ENCODE data around the gene GRPEL2. TPM values are rescaled to one million over a fixed set of nuclear protein-coding genes. Genes with fewer than 3 reads are reported as not detected.

The GRPEL2 gene
- total RNA-seq, 1 experiment from 2014 or later: 86.6 TPM

- TF ChIP-seq CTCF (IDR thresholded peaks at IDR 0.05; ENCODE audit: unreplicated experiment): no peak
- intact Hi-C loops (cut with micrococcal nuclease): no loop called here
- no peaks in the 10 kb centered on the region for H3K9me3 Mint-ChIP-seq (ENCODE audit: unreplicated experiment)
- no peak overlapping the region for H3K4me3 Mint-ChIP-seq (ENCODE audit: unreplicated experiment)
- no peaks in the 10 kb centered on the region for H3K4me1 Mint-ChIP-seq (ENCODE audit: insufficient read depth, unreplicated experiment)
- CTCF ChIA-PET: interaction anchor here (0.7 to 46.8 kb wide), 9 partner anchors 9 to 246 kb away, joined by 3 to 1231 read pairs (median 45); partner anchors contain the start of genes GRPEL2 and PCYOX1L
- no TSS peak for BruUV-seq (replicated peaks)
- POLR2A ChIA-PET: interaction anchor here (0.7 to 1.5 kb wide), 3 partner anchors 31 to 135 kb away, joined by 3 to 4 read pairs (median 3); partner anchors contain the start of gene GRPEL2
- no peak for DNase-seq (ENCODE audit: unreplicated experiment)
- H3K27ac Mint-ChIP-seq (ENCODE audit: low read depth, unreplicated experiment): no peak overlapping the region
- H3K27me3 Mint-ChIP-seq (ENCODE audit: insufficient read depth, unreplicated experiment): no peaks in the 10 kb centered on the region
- H3K36me3 Mint-ChIP-seq (ENCODE audit: insufficient read depth, unreplicated experiment): peaks cover 5% of the 10 kb centered on the region
These were observed 30.8 kb downstream of the GRPEL2 start for GRCh38 chr5:149376104-149376503.

GRCh38 chr5:149376711-149377447 is 31.6 kb downstream of the GRPEL2 start:
- intact Hi-C loops (cut with micrococcal nuclease): no loop called here
- ChIA-PET POLR2A (interaction anchor here (0.7 to 1.5 kb wide), 3 partner anchors 9 to 56 kb away, joined by 3 to 4 read pairs (median 3); partner anchors contain the start of gene GRPEL2), CTCF (interaction anchor here (0.6 to 46.8 kb wide), 7 partner anchors 9 to 675 kb away, joined by 3 to 1231 read pairs (median 45); no protein-coding TSS in a partner anchor)
- Mint-ChIP-seq H3K4me3 (ENCODE audit: unreplicated experiment) (no peak overlapping the region), H3K4me1 (ENCODE audit: insufficient read depth, unreplicated experiment) (no peaks in the 10 kb centered on the region), H3K27me3 (ENCODE audit: insufficient read depth, unreplicated experiment) (no peaks in the 10 kb centered on the region), H3K36me3 (ENCODE audit: insufficient read depth, unreplicated experiment) (peaks cover 5% of the 10 kb centered on the region), H3K9me3 (ENCODE audit: unreplicated experiment) (no peaks in the 10 kb centered on the region), H3K27ac (ENCODE audit: low read depth, unreplicated experiment) (no peak overlapping the region)
- no peak for DNase-seq (ENCODE audit: unreplicated experiment)
- TF ChIP-seq CTCF (IDR thresholded peaks at IDR 0.05; ENCODE audit: unreplicated experiment): no peak
- BruUV-seq (replicated peaks): no TSS peak

- H3K9me3 Mint-ChIP-seq (ENCODE audit: unreplicated experiment): no peaks in the 10 kb centered on the region
- H3K36me3 Mint-ChIP-seq (ENCODE audit: insufficient read depth, unreplicated experiment): peaks cover 5% of the 10 kb centered on the region
- intact Hi-C loops (cut with micrococcal nuclease): no loop called here
- TF ChIP-seq CTCF (IDR thresholded peaks at IDR 0.05; ENCODE audit: unreplicated experiment): no peak
- no peak overlapping the region for H3K4me3 Mint-ChIP-seq (ENCODE audit: unreplicated experiment)
- no peaks in the 10 kb centered on the region for H3K4me1 Mint-ChIP-seq (ENCODE audit: insufficient read depth, unreplicated experiment)
- H3K27me3 Mint-ChIP-seq (ENCODE audit: insufficient read depth, unreplicated experiment): no peaks in the 10 kb centered on the region
- no peak overlapping the region for H3K27ac Mint-ChIP-seq (ENCODE audit: low read depth, unreplicated experiment)
- ChIA-PET POLR2A (interaction anchor here (0.6 to 1.1 kb wide), 2 partner anchors 9 to 159 kb away, joined by 3 to 4 read pairs; no protein-coding TSS in a partner anchor), CTCF (interaction anchor here (1.4 to 46.8 kb wide), 5 partner anchors 8 to 184 kb away, joined by 7 to 1231 read pairs (median 46); no protein-coding TSS in a partner anchor)
- DNase-seq (ENCODE audit: unreplicated experiment): no peak
- no TSS peak for BruUV-seq (replicated peaks)
These were observed 33.0 kb downstream of the GRPEL2 start for GRCh38 chr5:149378241-149378820.

GRCh38 chr5:149379177-149379761 is 34.0 kb downstream of the GRPEL2 start, which contains the start of gene IL17B:
TSS of gene IL17B (minus strand) at chr5:149379292. CDS start at chr5:149379225, 67 bp downstream.
- Mint-ChIP-seq H3K27ac (ENCODE audit: low read depth, unreplicated experiment) (no peak within 1 kb of the TSS), H3K36me3 (ENCODE audit: insufficient read depth, unreplicated experiment) (peaks cover 5% of the 10 kb centered on the region), H3K4me1 (ENCODE audit: insufficient read depth, unreplicated experiment) (no peaks in the 10 kb centered on the region), H3K4me3 (ENCODE audit: unreplicated experiment) (no peak within 1 kb of the TSS), H3K27me3 (ENCODE audit: insufficient read depth, unreplicated experiment) (no peaks in the 10 kb centered on the region), H3K9me3 (ENCODE audit: unreplicated experiment) (no peaks in the 10 kb centered on the region)
- no peak for TF ChIP-seq CTCF (IDR thresholded peaks at IDR 0.05; ENCODE audit: unreplicated experiment)
- ChIA-PET CTCF (interaction anchor here (0.6 to 46.8 kb wide), 15 partner anchors 7 to 245 kb away, joined by 3 to 1231 read pairs (median 6); no protein-coding TSS in a partner anchor), POLR2A (interaction anchor here (1.2 kb wide), 1 partner anchor 183 kb away, joined by 8 read pairs; no protein-coding TSS in a partner anchor)
- intact Hi-C loops (cut with micrococcal nuclease): no loop called here
- BruUV-seq (replicated peaks): no TSS peak
- DNase-seq (ENCODE audit: unreplicated experiment): no peak

Measured in MCF 10A (cell line).